Raji (cell line): ENCODE results near the gene CMSS1.

Experiments used
- POLR2A ChIP-seq: IDR thresholded peaks from 2 replicates; pipeline ENCODE4 v1.6.1; 2011; ENCODE audit warnings: low read depth, low read length, control low read depth; ENCODE audit not compliant: insufficient read depth

Gene CMSS1

GRCh38 chr3:100163787-100164186 lies 346.1 kb downstream of the CMSS1 start:
- TF ChIP-seq POLR2A = no peak

- TF ChIP-seq POLR2A = no peak
These were observed 347.1 kb downstream of the CMSS1 start for GRCh38 chr3:100164743-100165142.

DNA sequence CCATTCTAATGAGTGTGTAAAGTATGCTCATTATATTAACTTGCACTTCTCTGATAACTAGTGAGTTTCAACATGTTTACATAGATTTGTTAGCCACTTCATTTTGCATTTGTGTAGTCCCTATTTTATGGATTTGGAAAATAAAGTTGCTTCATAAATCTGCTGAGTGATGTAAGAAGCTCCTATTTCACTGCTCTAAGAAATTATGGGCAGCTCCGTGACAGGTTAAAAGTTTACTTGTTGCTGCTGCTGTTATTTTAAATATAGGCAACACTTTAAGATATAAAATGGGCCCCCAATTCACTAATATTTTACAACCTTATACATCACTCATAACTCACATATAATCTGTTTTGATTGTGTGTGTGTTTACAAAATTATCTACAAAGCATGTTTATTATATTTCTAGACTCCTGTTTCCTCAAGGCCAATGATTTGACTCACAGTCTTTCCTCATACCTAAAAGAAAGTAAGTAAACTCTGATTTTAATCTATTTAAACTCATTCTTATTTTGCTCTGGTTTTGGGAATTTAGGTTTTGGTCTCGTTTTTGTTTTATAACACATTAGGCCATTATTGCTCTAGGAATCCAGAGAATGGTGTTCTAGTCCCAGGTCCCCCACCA lies 348.4 kb downstream of the CMSS1 start:
- TF ChIP-seq POLR2A = no peak

DNA sequence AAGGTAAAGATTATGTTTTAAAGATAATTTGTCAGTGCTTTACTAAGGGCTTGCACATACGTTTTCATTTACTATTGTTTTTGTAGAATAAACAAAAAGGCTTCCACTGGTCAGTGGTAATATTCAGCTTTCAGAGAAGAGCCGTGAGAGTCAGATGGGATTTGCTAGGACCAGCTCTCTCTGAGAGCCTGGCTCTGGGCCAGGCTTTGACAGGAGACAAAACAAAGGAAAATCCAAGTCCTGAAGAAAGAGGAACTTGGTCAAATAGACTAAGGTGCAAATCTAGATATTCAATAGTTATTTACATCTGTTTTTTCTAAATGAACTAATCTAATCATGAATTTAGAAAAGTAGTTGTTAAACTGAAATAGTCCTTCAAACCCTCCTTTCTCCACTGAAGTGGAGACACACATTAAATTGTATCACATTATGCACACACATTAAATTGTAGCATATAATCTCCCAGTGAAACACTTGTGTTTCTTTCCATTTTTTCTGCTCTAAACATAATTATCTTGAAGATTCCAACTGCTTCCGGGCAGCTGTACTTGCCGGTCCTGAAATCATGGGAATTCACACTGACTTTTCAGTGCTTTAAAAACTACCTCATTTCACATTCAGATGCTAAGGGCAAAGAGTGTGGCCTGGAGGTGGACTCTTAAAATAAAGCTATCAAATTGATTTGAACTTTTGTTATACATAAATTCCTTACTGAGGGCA lies 351.7 kb downstream of the CMSS1 start:
- no peak for TF ChIP-seq POLR2A

- no peak for TF ChIP-seq POLR2A
These were observed 352.8 kb downstream of the CMSS1 start for GRCh38 chr3:100170486-100170885.

DNA sequence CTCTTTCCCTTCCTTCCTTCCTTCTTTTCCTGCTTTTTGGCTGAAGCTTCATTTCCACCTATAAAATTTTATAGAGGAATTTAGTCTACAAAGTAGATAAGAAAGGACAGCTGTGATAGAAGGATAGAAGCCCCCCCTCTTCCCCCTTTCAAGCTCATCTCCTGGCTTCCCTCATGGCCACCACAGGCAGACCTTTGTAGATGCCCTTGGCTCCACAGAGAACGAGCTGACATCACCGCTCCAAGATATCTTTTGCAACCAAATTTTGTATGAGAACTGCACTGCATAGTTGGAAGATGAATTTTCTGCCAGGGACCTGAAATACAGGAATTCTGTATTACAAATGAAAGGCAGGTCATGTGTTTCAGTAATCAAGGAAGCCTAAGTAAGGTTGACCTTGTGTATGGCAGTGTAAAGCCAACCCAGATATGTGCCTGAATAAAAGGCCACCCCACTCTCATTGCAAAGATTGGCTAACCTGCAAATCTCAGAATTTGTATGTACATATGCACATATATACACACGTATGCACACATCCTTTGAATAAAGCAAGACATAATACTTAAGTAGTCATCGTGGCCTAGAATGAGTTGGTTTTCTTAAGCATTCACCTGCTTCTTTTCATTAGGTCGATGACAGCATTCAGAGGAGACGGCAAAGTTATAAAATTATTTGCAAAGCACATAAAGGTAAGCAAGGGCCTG lies 353.7 kb downstream of the CMSS1 start:
- TF ChIP-seq POLR2A = no peak

- TF ChIP-seq POLR2A = no peak
These were observed 356.3 kb downstream of the CMSS1 start for GRCh38 chr3:100173961-100174360.

GRCh38 chr3:100175637-100176280 lies 358.1 kb downstream of the CMSS1 start:
- no peak for TF ChIP-seq POLR2A

GRCh38 chr3:100179692-100180349 lies 362.2 kb downstream of the CMSS1 start:
- no peak for TF ChIP-seq POLR2A

DNA sequence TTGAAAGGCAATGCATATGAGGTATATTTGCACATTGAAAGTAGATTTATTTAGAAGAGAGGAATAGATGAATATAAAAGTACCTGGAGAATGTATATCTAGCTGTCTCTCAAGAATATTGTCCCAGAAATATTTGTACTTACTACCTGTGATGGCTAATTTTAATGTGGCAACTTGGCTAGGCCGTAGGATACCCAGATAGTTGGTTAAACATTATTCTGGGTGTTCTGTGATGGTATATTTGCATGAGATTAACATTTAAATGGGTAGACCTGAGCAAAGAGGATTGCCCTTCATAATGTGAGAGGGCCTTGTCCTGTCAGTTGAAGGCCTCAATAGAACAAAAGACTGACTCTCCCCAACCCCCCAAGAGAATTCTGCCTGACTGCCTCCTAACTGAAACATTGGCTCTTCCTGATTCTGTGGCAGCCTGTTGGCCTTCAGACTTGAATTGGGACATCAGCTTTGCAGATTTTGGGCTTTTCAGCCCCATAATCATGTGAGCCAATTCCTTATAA lies 366.0 kb downstream of the CMSS1 start:
- TF ChIP-seq POLR2A = no peak

DNA sequence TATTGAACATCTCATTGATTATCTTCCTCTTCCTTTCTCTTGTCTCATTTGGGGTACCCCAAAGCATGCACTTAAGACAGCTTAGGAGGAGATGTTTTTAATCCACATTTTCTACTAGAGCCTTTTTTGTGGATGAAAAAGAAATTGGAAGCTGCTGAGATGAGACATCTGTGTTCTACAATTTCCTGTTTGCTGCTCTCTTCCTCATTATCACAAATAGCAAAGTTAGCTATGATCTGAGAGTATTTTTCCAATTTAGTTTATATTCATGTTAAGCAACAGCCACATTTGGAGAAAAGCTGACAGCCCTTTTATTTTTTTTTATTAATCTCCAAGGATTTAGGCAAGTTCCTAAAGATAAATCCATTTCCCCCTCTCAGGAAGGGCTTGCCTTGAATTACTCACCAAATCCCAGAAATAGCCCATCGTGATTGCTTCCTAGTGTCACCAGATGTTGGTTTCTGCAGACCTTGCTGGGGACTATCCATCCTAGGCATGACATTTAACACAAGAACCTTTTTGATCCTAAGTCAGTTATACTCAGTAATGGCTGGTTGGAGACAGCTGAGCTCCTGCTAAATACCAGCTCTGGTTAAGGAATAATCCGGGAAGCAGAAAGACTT lies 367.4 kb downstream of the CMSS1 start:
- no peak for TF ChIP-seq POLR2A

DNA sequence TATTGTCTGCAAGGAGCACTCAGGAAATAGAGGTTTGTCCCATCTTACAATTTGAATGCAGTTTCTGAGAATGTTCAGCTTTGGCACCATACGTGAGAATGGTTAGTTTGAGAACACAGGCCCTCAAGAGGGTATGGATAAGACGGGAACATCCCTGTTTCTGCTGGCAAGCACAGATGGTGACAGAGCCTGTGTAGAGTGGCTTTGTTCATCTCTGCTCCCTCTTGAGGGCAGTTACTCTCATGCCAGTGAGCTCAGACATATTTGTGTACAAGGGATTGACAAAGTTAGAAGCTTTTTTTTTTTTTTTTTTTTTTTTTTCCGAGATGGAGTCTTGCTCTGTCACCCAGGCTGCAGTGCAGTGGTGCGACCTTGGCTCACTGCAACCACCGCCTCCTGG lies 368.2 kb downstream of the CMSS1 start:
- no peak for TF ChIP-seq POLR2A

DNA sequence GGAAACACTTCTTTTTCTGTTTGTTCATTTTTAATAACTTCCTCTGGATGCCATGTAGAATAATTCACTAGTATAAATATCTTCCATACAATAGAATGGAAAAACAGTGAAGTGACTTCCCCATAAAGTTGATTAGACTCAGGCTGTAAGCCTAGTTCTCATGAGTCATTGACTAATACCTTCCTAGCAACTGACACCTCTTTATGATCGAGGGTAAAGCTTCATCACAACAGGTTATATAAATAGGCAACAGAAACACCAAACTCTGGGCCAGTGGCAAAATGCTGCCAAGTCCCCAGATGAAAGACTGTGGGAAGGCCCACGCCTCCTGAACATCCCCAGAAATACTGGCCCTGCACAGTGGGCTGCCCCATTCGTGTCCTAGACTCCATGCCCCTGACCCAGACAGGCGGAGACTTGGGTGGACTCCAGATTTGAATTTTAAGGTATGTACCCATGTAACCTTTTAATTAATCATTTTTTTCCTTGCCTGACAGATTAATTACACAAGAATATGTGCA lies 371.8 kb downstream of the CMSS1 start:
- no peak for TF ChIP-seq POLR2A

GRCh38 chr3:100195375-100195774 lies 377.7 kb downstream of the CMSS1 start:
- TF ChIP-seq POLR2A = no peak
